Colonic mucosa (tissue), 4 donors: ENCODE measurements around the gene LBHD2. TPM values are rescaled to one million over a fixed set of nuclear protein-coding genes. Genes with fewer than 3 reads are reported as not detected.

Experiments used
- DNase-seq: peaks from one replicate; pipeline ENCODE4 v3.0.0-alpha.2; 2020
- H3K27ac ChIP-seq: fragments of 200-600 bp; one replicate; pipeline ENCODE4 v1.8.0; 2021
- H3K27me3 ChIP-seq: fragments of 200-600 bp; one replicate; pipeline ENCODE4 v1.8.0; 2021
- H3K36me3 ChIP-seq: fragments of 200-600 bp; one replicate; pipeline ENCODE4 v1.8.0; 2021
- H3K4me1 ChIP-seq: fragments of 200-600 bp; one replicate; pipeline ENCODE4 v1.8.0; 2021; ENCODE audit warnings: mild to moderate bottlenecking
- H3K4me3 ChIP-seq: fragments of 200-600 bp; one replicate; pipeline ENCODE4 v1.8.0; 2021
- H3K9ac ChIP-seq, 2 donors: one replicate each; pipeline ENCODE4 v1.7.0; 2013; ENCODE audit warnings: control low read depth in 2 of 2, low read depth in 2 of 2, low read length in 2 of 2
- H3K9me3 ChIP-seq: fragments of 200-600 bp; one replicate; pipeline ENCODE4 v1.8.0; 2021
- intact Hi-C: fragments of 100-400 bp; cut with DNase I; formaldehyde crosslinking; loops from one replicate; pipeline ENCODE4 v1.14.1; 2022
- total RNA-seq, 2 donors: library from RNA; stranded (reverse); fragmentation: NEBNext Ultra II Directional in 1 of 2; extraction: Animal tissue kit (Norgen Biotek cat#: 25700) in 1 of 2; gene quantifications; one replicate each; pipeline ENCODE4 v1.2.1, GENCODE V29; 2021
- TF ChIP-seq, protein P1 (sequence below): fragments of 200-600 bp; IDR thresholded peaks from one replicate; pipeline ENCODE4 v1.8.0; 2022; ENCODE audit warnings: antibody characterized with exemption, mild to moderate bottlenecking
- donor health status: healthy.
- donor health status: DM: no; HTN: no; CAD: no.
- donor health status: DM: no; HTN: no; CAD: no.

The LBHD2 gene
- total RNA-seq, 2 donors from 2014 or later = not detected

DNA sequence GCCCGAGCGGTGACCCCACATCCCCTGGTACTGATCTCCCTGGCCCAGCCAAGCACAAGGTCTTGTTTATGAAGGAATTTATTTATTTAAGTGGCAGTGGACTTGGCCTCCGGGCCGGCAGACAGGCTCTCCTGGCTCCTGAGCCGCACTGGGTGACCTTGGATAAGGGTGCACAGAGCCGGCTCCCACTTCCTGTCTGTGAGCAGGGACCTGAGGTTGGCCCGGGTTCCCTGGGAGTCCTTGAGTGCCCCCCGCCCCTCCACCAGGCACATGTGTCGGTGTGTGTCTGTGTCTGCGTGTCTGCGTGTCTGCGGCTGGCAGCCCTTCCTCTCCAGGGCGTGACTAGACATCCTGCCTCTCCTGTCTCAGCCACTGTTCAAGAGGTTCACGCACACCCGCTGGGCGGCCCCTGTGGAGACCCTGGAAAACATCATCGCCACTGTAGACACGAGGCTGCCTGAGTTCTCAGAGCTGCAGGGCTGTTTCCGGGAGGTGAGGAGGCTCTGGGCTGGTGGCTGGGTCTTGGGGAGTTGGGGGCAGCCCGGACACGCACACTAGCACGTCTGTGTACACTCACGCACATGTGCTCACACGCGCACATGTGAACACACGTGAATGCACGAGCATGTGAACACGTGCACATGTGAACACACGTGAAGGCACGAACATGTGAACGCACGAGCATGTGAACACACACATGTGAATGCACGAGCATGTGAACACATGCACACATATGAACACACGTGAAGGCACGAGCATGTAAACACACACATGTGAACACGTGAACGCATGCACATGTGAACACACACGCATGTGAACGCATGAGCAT lies 48.6 kb downstream of the LBHD2 start:
- no peak overlapping the region for H3K4me3 ChIP-seq
- intact Hi-C loops = no loop called here
- DNase-seq = no peak
- H3K27ac ChIP-seq = no peak overlapping the region
- no peaks in the 10 kb centered on the region for H3K27me3 ChIP-seq
- H3K9ac ChIP-seq = no peak overlapping the region
- H3K36me3 ChIP-seq = no peaks in the 10 kb centered on the region
- TF ChIP-seq, protein P1, sequence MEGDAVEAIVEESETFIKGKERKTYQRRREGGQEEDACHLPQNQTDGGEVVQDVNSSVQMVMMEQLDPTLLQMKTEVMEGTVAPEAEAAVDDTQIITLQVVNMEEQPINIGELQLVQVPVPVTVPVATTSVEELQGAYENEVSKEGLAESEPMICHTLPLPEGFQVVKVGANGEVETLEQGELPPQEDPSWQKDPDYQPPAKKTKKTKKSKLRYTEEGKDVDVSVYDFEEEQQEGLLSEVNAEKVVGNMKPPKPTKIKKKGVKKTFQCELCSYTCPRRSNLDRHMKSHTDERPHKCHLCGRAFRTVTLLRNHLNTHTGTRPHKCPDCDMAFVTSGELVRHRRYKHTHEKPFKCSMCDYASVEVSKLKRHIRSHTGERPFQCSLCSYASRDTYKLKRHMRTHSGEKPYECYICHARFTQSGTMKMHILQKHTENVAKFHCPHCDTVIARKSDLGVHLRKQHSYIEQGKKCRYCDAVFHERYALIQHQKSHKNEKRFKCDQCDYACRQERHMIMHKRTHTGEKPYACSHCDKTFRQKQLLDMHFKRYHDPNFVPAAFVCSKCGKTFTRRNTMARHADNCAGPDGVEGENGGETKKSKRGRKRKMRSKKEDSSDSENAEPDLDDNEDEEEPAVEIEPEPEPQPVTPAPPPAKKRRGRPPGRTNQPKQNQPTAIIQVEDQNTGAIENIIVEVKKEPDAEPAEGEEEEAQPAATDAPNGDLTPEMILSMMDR = no peak
- H3K4me1 ChIP-seq = no peaks in the 10 kb centered on the region
- H3K9me3 ChIP-seq = no peaks in the 10 kb centered on the region

GRCh38 chr14:103133210-103134140 lies 49.5 kb downstream of the LBHD2 start:
- intact Hi-C loops = no loop called here
- no peak for DNase-seq
- H3K4me1 ChIP-seq = peaks cover 2% of the 10 kb centered on the region
- no peak overlapping the region for H3K9ac ChIP-seq
- TF ChIP-seq, protein P1 = no peak
- no peak overlapping the region for H3K4me3 ChIP-seq
- H3K27me3 ChIP-seq = peaks cover 2% of the 10 kb centered on the region
- H3K27ac ChIP-seq = no peak overlapping the region
- no peaks in the 10 kb centered on the region for H3K36me3 ChIP-seq
- no peaks in the 10 kb centered on the region for H3K9me3 ChIP-seq

GRCh38 chr14:103134405-103134804 lies 50.4 kb downstream of the LBHD2 start:
- no peak overlapping the region for H3K4me3 ChIP-seq
- no peaks in the 10 kb centered on the region for H3K9me3 ChIP-seq
- TF ChIP-seq, protein P1 = no peak
- peaks cover 6% of the 10 kb centered on the region for H3K4me1 ChIP-seq
- peaks cover 9% of the 10 kb centered on the region for H3K27me3 ChIP-seq
- H3K36me3 ChIP-seq = no peaks in the 10 kb centered on the region
- H3K27ac ChIP-seq = no peak overlapping the region
- intact Hi-C loops = no loop called here
- H3K9ac ChIP-seq = no peak overlapping the region
- DNase-seq = no peak

DNA sequence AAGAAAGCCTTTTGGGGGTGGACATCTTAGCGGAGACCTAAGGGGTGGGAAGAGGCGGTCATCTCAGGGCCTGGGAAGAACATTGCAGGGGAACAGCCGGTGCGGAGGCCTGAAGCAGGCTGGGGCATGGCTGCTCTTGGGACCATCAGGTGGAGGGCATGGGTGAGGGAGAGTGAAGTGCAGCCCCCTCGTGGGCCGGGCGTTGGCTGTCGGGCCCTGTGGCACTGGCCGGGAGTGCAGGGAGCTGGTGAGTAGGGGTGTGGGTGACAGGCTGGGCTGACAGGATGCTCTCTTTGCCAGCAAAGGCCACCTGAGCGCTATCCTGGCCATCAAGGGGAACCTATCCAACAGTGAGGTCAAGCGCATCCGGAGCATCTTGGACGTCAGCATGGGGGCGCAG lies 50.9 kb downstream of the LBHD2 start:
- Histone ChIP-seq H3K27ac (no peak overlapping the region), H3K9me3 (no peaks in the 10 kb centered on the region), H3K36me3 (no peaks in the 10 kb centered on the region), H3K4me3 (no peak overlapping the region), H3K9ac (no peak overlapping the region), H3K27me3 (peaks cover 11% of the 10 kb centered on the region), H3K4me1 (peaks cover 6% of the 10 kb centered on the region)
- intact Hi-C loops = no loop called here
- no peak for DNase-seq
- TF ChIP-seq, protein P1 = no peak

DNA sequence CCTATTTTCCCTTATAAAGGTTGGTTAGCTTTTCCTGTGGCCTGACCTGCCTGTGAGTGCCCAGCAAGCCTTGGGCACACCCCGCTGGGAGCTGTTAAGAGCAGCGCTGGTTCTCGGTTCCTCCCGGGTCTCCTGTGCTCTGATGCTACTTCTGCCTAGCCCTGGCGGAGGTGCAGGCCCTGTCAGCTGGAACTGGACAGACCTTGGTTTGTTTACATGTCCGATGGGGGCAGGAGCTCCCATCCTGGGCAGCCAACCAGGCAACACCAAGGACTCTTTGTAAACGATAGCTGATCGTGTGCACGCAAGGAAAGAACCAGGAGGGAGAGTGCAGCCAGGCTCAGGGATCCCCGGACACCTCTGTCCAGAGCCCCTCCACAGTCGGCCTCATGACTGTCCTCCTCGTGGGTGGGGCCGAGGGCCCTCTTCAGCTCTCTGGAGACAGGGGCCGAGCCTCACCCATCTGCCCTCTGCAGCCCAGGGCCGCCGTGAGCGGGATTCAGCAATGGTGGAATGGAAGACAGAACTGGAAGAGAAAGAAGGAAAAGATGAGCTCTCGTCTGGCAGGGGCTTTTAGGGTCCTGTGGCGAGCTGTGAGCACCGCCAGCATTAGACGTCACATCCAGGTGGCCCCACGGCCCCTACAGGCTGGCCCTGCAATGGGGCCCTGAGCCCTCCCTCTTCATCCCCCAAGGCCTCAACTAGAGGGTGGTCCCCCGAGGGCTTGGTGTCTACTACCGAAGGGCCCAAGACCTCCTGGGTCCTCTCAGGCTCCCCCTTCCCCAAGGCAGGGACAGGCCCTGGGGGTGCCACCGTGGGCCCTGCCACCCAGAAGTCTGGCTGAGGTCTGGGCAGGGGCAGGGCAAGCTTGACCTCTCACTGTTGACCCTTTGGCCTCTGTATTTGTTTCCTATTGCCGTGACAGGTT lies 51.6 kb downstream of the LBHD2 start:
- H3K4me1 ChIP-seq = peaks cover 6% of the 10 kb centered on the region
- no peaks in the 10 kb centered on the region for H3K9me3 ChIP-seq
- H3K4me3 ChIP-seq = no peak overlapping the region
- no peak overlapping the region for H3K27ac ChIP-seq
- DNase-seq = no peak
- H3K36me3 ChIP-seq = no peaks in the 10 kb centered on the region
- peaks cover 11% of the 10 kb centered on the region for H3K27me3 ChIP-seq
- intact Hi-C loops = no loop called here
- TF ChIP-seq, protein P1 = no peak
- no peak overlapping the region for H3K9ac ChIP-seq
